Uterus (tissue), 4 donors: Measurements from ENCODE around the gene TRABD2B. TPM values are rescaled to one million over a fixed set of nuclear protein-coding genes. Genes with fewer than 3 reads are reported as not detected.

Source experiments
- DNase-seq, 2 donors: peaks; one replicate each; pipeline ENCODE4 v3.0.0-alpha.2; 2019 to 2020
- H3K27ac ChIP-seq, 2 donors: fragments of 200-600 bp; sonication (generic); 1 replicate in 1 of 2; 2 replicates in 1 of 2; pipeline ENCODE4 v1.5.1; 2016 to 2018
- H3K27me3 ChIP-seq, 2 donors: fragments of 200-600 bp; sonication (generic); one replicate each; pipeline ENCODE4 v1.5.1; 2018 to 2019; ENCODE audit warnings: control low read depth in 1 of 2
- H3K36me3 ChIP-seq, 2 donors: fragments of 200-600 bp; sonication (generic); one replicate each; pipeline ENCODE4 v1.5.1; 2019; ENCODE audit warnings: control low read depth in 1 of 2
- H3K4me1 ChIP-seq, 2 donors: fragments of 200-600 bp; sonication (generic); one replicate each; pipeline ENCODE4 v1.5.1; 2018 to 2019; ENCODE audit warnings: control low read depth in 1 of 2
- H3K4me3 ChIP-seq, 2 donors: fragments of 200-600 bp; sonication (generic); 1 replicate in 1 of 2; 2 replicates in 1 of 2; pipeline ENCODE4 v1.5.1; 2018 to 2019; ENCODE audit warnings: mild to moderate bottlenecking in 1 of 2
- H3K9me3 ChIP-seq, 2 donors: fragments of 200-600 bp; sonication (generic); one replicate each; pipeline ENCODE4 v1.5.1; 2019; ENCODE audit warnings: control low read depth in 1 of 2
- POLR2A ChIP-seq, 2 donors: fragments of 450-650 bp; IDR thresholded peaks; one replicate each; pipeline ENCODE4 v1.6.1; 2016; ENCODE audit warnings: antibody characterized with exemption in 2 of 2, mild to moderate bottlenecking in 1 of 2, moderate library complexity in 1 of 2
- intact Hi-C: fragments of 100-400 bp; cut with DNase I; formaldehyde crosslinking; loops from one replicate; pipeline ENCODE4 v1.15.1; 2023; ENCODE audit warnings: low total_unique reads
- total RNA-seq, 4 donors: library from RNA; depleted of rRNA in 3 of 4; stranded (reverse); fragments of >200 nt in 3 of 4; gene quantifications; one replicate each; pipeline versions ENCODE4 v1.1.0 to v1.2.4, GENCODE V29; 2014 to 2023
- TF ChIP-seq, protein P1 (sequence below), 4 experiments: fragments of 200-600 bp in 2 of 4; fragments of 450-650 bp in 2 of 4; sonication (generic) in 2 of 4; IDR thresholded peaks; one replicate each; pipeline ENCODE4 v1.5.1; 2016 to 2019; ENCODE audit warnings: antibody characterized with exemption in 4 of 4, mild to moderate bottlenecking in 2 of 4, moderate library complexity in 1 of 4
- donor health status: DM: yes; HTN: yes; CAD: no.

TRABD2B gene
- total RNA-seq, 4 donors from 2014 or later: under 0.01 to 1.6 (median 1.0) TPM

DNA sequence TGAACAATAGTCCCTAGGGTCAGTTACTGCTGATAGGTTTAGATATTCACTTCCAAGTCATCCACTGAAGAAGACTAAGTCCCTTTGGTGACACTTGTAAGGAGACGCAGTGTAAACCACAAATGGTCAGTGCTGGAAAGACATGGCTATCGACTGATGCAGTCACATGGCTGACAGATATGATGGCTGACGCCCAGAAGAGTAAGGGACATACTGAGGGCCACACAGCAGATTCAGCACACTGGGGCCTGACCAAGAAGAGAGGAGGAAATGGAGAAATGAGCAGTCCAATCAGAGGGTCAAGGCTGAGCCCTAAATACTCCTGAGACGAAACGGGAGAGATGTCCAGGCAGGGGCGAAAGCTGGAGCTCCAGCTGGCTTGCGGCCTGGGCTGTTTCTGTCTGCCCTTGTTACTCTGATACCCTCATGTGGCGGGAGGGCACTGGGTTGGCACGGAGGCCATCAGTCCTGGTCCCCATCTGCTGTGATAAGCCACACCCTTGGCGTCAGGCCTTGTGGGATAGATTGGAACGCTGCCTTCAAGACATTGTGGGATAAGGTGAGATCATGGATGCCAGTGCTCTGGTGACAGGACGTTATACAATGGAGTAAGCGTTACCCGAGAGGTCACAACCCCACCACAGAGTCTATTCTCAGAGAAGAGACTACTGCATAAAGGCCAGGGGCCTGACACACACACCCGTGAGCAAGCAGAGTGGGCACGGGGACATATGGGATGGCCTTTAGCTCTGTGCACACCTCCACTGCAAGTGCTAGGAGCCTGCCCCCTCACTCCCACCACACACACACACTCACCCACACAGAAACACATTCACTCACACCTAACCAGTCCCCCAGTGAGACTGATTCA is 158.4 kb downstream of the TRABD2B start:
- no peak overlapping the region for H3K4me3 ChIP-seq
- H3K9me3 ChIP-seq: peaks cover 0 to 10% of the 10 kb centered on the region in 2 donors
- no peaks in the 10 kb centered on the region for H3K4me1 ChIP-seq
- TF ChIP-seq, protein P1, sequence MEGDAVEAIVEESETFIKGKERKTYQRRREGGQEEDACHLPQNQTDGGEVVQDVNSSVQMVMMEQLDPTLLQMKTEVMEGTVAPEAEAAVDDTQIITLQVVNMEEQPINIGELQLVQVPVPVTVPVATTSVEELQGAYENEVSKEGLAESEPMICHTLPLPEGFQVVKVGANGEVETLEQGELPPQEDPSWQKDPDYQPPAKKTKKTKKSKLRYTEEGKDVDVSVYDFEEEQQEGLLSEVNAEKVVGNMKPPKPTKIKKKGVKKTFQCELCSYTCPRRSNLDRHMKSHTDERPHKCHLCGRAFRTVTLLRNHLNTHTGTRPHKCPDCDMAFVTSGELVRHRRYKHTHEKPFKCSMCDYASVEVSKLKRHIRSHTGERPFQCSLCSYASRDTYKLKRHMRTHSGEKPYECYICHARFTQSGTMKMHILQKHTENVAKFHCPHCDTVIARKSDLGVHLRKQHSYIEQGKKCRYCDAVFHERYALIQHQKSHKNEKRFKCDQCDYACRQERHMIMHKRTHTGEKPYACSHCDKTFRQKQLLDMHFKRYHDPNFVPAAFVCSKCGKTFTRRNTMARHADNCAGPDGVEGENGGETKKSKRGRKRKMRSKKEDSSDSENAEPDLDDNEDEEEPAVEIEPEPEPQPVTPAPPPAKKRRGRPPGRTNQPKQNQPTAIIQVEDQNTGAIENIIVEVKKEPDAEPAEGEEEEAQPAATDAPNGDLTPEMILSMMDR (IDR thresholded peaks at IDR 0.05): no peak
- TF ChIP-seq POLR2A (IDR thresholded peaks at IDR 0.05): no peak
- intact Hi-C loops: no loop called here
- H3K36me3 ChIP-seq: no peaks in the 10 kb centered on the region
- no peak for DNase-seq
- H3K27ac ChIP-seq: no peak overlapping the region
- H3K27me3 ChIP-seq: no peaks in the 10 kb centered on the region

DNA sequence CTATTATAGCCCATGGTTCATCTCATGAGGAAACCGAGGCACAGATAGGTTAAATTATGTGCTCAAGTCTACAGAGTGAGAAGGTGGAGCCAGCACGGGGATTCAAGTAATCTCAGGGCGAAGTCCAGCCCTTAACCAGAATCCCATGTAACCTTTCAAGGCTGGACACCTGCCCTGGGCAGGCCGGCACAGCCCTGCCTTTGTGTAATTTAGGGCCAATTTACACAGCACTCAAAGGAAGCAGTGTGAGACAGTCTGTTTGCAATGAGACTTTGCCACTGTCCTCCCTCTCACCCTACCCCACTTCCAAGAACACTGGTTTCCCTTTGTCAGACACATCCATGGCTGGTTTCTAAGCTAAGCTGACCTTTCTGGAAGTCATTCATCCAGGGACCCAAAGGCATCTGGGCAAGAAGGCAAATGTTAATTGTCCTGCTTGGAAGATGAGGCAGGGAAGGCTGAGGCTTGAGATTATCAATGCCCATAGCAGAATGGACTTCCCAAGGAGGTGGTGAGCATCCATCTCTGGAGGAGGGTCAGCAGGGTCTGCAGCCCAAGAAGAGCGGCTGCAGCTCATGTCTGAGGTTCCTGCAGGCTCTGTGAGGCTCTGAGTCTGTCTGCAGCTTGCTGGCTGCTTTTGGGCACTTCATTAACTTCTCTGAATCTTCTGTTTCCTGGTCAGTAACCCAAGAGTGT is 159.2 kb downstream of the TRABD2B start:
- no peaks in the 10 kb centered on the region for H3K36me3 ChIP-seq
- TF ChIP-seq, protein P1 (IDR thresholded peaks at IDR 0.05): no peak
- no peak for TF ChIP-seq POLR2A (IDR thresholded peaks at IDR 0.05)
- no peak for DNase-seq
- H3K27ac ChIP-seq: no peak overlapping the region
- no peak overlapping the region for H3K4me3 ChIP-seq
- H3K27me3 ChIP-seq: no peaks in the 10 kb centered on the region
- intact Hi-C loops: no loop called here
- H3K4me1 ChIP-seq: no peaks in the 10 kb centered on the region
- H3K9me3 ChIP-seq: peaks cover 0 to 10% of the 10 kb centered on the region in 2 donors

DNA sequence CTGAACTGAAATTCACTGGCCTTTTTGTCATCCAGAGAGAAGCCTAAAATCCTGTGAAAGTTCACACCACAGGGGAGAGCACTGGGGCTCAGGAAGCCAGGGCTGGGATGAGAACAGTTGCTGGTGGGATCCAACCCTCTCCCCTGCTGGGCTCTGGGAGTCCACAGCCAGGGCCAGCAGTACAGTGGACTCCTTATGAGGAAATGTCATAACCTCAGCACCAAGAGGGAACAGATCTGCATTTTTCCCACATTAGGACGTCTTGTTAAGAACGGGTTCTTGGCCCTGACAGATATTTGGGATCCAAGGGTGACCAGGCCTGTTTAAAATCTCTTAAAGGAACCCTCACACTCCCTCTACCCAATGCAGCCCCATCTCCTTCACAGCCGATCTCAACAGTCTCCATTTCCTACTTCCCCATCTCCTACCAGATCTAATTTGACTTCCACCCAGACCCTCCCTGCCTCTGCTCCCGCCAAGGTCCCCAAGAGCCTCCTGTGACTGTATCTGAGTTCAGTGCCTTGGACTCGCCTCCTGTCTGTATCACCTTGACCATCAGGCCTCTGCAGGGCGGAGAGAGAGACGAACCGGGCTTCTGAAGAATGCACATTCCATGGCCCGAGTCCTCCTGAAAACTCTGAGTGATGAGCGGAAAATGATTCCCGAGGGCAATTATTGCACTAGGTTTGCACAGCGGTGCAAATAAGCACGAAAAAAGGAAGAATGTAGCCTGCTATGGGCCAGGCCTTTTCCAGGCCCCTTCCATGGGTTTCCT is 159.9 kb downstream of the TRABD2B start:
- no peak overlapping the region for H3K4me3 ChIP-seq
- no peaks in the 10 kb centered on the region for H3K4me1 ChIP-seq
- TF ChIP-seq POLR2A (IDR thresholded peaks at IDR 0.05): no peak
- TF ChIP-seq, protein P1 (IDR thresholded peaks at IDR 0.05): no peak
- no peak for DNase-seq
- peaks cover 0 to 10% of the 10 kb centered on the region in 2 donors for H3K9me3 ChIP-seq
- H3K36me3 ChIP-seq: no peaks in the 10 kb centered on the region
- H3K27ac ChIP-seq: no peak overlapping the region
- intact Hi-C loops: no loop called here
- H3K27me3 ChIP-seq: no peaks in the 10 kb centered on the region

GRCh38 chr1:47835409-47835808 is 161.8 kb downstream of the TRABD2B start:
- no peaks in the 10 kb centered on the region for H3K4me1 ChIP-seq
- H3K36me3 ChIP-seq: no peaks in the 10 kb centered on the region

More at GRCh38 chr1:47835409-47835808, 161.8 kb downstream of the TRABD2B start:
- Histone ChIP-seq H3K27me3 (no peaks in the 10 kb centered on the region), H3K27ac (no peak overlapping the region), H3K4me3 (no peak overlapping the region), H3K9me3 (peaks cover 0 to 10% of the 10 kb centered on the region in 2 donors)
- intact Hi-C loops: no loop called here
- DNase-seq: no peak
- no peak for TF ChIP-seq POLR2A (IDR thresholded peaks at IDR 0.05)
- TF ChIP-seq, protein P1 (IDR thresholded peaks at IDR 0.05): no peak
